Measurements from ENCODE around the gene DCST2. TPM values are rescaled to one million over a fixed set of nuclear protein-coding genes. Genes with fewer than 3 reads are reported as not detected.

The DCST2 gene
- total RNA-seq, 1 experiment from 2014 or later: not detected

- Histone ChIP-seq H3K27me3 (no peaks in the 10 kb centered on the region), H3K4me3 (no peak overlapping the region), H3K36me3 (peaks cover 19% of the 10 kb centered on the region), H3K9me3 (no peaks in the 10 kb centered on the region)
- no peak for DNase-seq
Measured at GRCh38 chr1:155022136-155022926, 11.2 kb downstream of the DCST2 start.

GRCh38 chr1:155019377-155020245 is 14.0 kb downstream of the DCST2 start:
- no peak for DNase-seq
- Histone ChIP-seq H3K27me3 (no peaks in the 10 kb centered on the region), H3K4me3 (no peak overlapping the region), H3K9me3 (no peaks in the 10 kb centered on the region), H3K36me3 (peaks cover 42% of the 10 kb centered on the region)

- DNase-seq: no peak
- H3K4me3 ChIP-seq: no peak overlapping the region
Measured at GRCh38 chr1:155018617-155019348, 14.8 kb downstream of the DCST2 start.

GRCh38 chr1:155017946-155018316 is 15.7 kb downstream of the DCST2 start:
- DNase-seq: no peak
- H3K4me3 ChIP-seq: no peak overlapping the region
- H3K36me3 ChIP-seq: peaks cover 55% of the 10 kb centered on the region
- H3K9me3 ChIP-seq: no peaks in the 10 kb centered on the region
- H3K27me3 ChIP-seq: no peaks in the 10 kb centered on the region

More at GRCh38 chr1:155018617-155019348, 14.8 kb downstream of the DCST2 start:
- Histone ChIP-seq H3K36me3 (peaks cover 50% of the 10 kb centered on the region), H3K9me3 (no peaks in the 10 kb centered on the region), H3K27me3 (no peaks in the 10 kb centered on the region)

GRCh38 chr1:155017041-155017945 is 16.3 kb downstream of the DCST2 start:
- Histone ChIP-seq H3K9me3 (no peaks in the 10 kb centered on the region), H3K36me3 (peaks cover 60% of the 10 kb centered on the region), H3K4me3 (peak overlapping the region; percentile 1), H3K27me3 (no peaks in the 10 kb centered on the region)
- peak; percentile 99 for DNase-seq

- H3K4me3 ChIP-seq: no peak overlapping the region
- H3K36me3 ChIP-seq: peaks cover 65% of the 10 kb centered on the region
- no peaks in the 10 kb centered on the region for H3K27me3 ChIP-seq
- no peak for DNase-seq
- H3K9me3 ChIP-seq: no peaks in the 10 kb centered on the region
Measured at GRCh38 chr1:155016231-155016831, 17.2 kb downstream of the DCST2 start.

GRCh38 chr1:155015527-155016230 is 17.9 kb downstream of the DCST2 start:
- H3K4me3 ChIP-seq: no peak overlapping the region
- H3K36me3 ChIP-seq: peaks cover 70% of the 10 kb centered on the region
- no peak for DNase-seq
- no peaks in the 10 kb centered on the region for H3K27me3 ChIP-seq
- H3K9me3 ChIP-seq: no peaks in the 10 kb centered on the region

- peaks cover 75% of the 10 kb centered on the region for H3K36me3 ChIP-seq
- H3K4me3 ChIP-seq: no peak overlapping the region
- no peaks in the 10 kb centered on the region for H3K9me3 ChIP-seq
- no peaks in the 10 kb centered on the region for H3K27me3 ChIP-seq
- no peak for DNase-seq
Measured at GRCh38 chr1:155014709-155015508, 18.7 kb downstream of the DCST2 start.

- peaks cover 74% of the 10 kb centered on the region for H3K36me3 ChIP-seq
- no peaks in the 10 kb centered on the region for H3K27me3 ChIP-seq
- no peaks in the 10 kb centered on the region for H3K9me3 ChIP-seq
- no peak for DNase-seq
- H3K4me3 ChIP-seq: no peak overlapping the region
Measured at GRCh38 chr1:155013632-155014031, 19.9 kb downstream of the DCST2 start.

- no peaks in the 10 kb centered on the region for H3K9me3 ChIP-seq
- DNase-seq: no peak
- H3K36me3 ChIP-seq: peaks cover 77% of the 10 kb centered on the region
- H3K4me3 ChIP-seq: no peak overlapping the region
- no peaks in the 10 kb centered on the region for H3K27me3 ChIP-seq
Measured at GRCh38 chr1:155012776-155013602, 20.6 kb downstream of the DCST2 start.

- H3K36me3 ChIP-seq: peaks cover 82% of the 10 kb centered on the region
- no peaks in the 10 kb centered on the region for H3K9me3 ChIP-seq
- H3K4me3 ChIP-seq: no peak overlapping the region
- H3K27me3 ChIP-seq: no peaks in the 10 kb centered on the region
- peak; percentile 62 for DNase-seq
Measured at GRCh38 chr1:155012026-155012546, 21.5 kb downstream of the DCST2 start.

GRCh38 chr1:155011437-155012025 is 22.1 kb downstream of the DCST2 start:
- Histone ChIP-seq H3K36me3 (peaks cover 83% of the 10 kb centered on the region), H3K9me3 (no peaks in the 10 kb centered on the region), H3K27me3 (no peaks in the 10 kb centered on the region), H3K4me3 (no peak overlapping the region)
- DNase-seq: no peak

- no peak for DNase-seq
Measured at GRCh38 chr1:155011004-155011416, 22.6 kb downstream of the DCST2 start.

More at GRCh38 chr1:155011004-155011416, 22.6 kb downstream of the DCST2 start:
- H3K9me3 ChIP-seq: no peaks in the 10 kb centered on the region
- H3K4me3 ChIP-seq: no peak overlapping the region
- peaks cover 83% of the 10 kb centered on the region for H3K36me3 ChIP-seq
- H3K27me3 ChIP-seq: no peaks in the 10 kb centered on the region
